AML-193 (cell line): ENCODE measurements around the gene DAND5.
A peak's percentile ranks its signal among the peaks of the same experiment; 100 is the strongest.

Experiments
- DNase-seq, 2 experiments: peaks; one replicate each; lab custom pipeline; 2025; lab: John Stamatoyannopoulos, UW

Gene DAND5

DNA sequence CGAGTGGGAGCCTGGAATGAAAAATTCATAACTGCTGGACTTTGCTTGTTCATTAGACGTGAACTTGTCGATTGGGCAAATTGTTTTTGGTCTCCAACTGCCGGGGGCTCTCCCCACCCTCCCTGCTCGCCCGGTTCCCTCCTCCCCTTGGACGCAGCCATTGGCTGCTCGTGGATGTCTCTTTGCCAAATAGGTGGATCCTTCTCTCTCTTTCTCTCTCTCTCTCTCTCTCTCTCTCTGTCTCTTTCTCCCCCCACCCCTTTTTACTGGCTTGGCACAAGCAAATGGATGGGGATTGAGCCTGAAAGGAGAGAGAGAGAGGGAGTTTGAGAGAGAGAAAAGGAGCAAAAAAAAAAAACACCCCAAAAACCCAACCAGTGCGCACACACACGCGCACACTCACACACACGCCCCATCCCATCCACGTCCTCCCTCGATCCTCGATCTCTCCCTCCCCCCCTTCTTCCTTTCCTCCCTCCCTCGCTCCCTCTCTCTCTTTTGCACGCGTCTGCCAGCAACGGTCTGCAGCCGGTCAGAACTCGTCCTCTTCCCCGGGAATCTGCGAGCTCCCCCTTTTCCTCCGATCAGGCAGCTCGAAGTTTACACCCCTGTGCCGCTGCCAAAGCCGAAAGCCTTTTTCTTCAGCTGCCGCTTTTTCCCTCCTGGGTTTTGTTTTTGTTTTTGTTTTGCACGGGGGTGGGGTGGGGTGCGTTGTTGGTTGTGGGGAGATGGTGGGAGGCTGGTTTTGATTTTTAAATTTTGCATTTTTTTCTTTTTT lies 53.7 kb downstream of the DAND5 start:
- peak; percentile 43 to 62 for DNase-seq

- DNase-seq = no peak
These were observed 54.3 kb downstream of the DAND5 start for GRCh38 chr19:13023656-13024055.
